ENCODE data around the gene TRIP11. TPM values are rescaled to one million over a fixed set of nuclear protein-coding genes. Genes with fewer than 3 reads are reported as not detected.
A peak's percentile ranks its signal among the peaks of the same experiment; 100 is the strongest.

The TRIP11 gene
- total and polyA plus RNA-seq, 2 experiments from 2014 or later: 24.9 to 52.2 TPM

DNA sequence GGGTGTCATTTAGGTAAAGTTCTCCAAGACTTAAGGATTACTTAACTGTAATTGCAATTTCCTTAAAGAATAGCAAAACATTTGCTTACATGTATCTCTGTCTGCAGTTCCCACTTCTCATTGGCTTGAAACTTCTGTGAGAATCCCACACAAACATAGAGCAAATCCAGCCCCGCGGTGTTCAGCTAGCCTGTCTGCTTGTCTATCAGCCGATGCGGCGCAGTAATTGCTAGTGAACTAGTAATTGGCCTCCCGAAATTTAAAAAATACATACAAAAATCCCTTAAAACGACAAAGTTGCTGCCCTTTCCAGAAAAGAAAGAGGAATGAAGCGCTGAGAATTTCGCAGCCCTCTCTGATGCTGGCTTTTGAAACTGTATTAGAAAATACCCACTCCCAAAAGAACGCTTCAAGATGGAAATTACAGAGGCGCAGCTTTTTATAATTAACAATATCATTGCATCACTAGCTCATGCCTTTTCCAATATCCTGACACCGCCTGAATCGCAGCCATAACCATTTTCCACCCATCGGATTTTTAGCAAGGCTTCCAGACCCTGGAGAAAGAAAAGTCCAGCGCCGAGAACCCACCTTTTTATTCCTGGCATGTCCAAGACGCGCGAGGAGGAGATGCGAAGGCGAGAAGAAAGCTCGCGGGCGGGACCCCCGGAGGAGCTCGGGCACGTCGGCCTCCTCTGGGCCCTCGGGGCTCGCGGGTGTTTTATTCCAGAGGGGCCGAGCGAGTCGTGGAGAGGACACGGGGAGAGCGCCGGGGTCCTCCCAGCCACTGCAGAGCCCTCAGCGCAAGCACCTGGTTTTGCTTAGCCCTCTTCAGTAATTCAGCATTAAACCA lies 93.0 kb downstream of the TRIP11 start:
- Histone ChIP-seq H3K36me3 (ENCODE audit: insufficient read depth) (no peaks in the 10 kb centered on the region), H4K20me1 (replicated peaks; ENCODE audit: insufficient read depth) (no peaks in the 10 kb centered on the region), H2AFZ (peak overlapping the region; percentile 99), H3K79me2 (replicated peaks; ENCODE audit: insufficient read depth) (no peaks in the 10 kb centered on the region), H3K27ac (ENCODE audit: low read depth) (no peak overlapping the region), H3K27me3 (ENCODE audit: insufficient read depth) (peaks cover 38% of the 10 kb centered on the region), H3K9me2 (ENCODE audit: insufficient read depth) (no peaks in the 10 kb centered on the region), H3K4me3 (peak overlapping the region; percentile 83), H3K4me2 (peak overlapping the region; percentile 92), H3K4me1 (ENCODE audit: insufficient read depth) (peaks cover 18% of the 10 kb centered on the region), H3F3A (replicated peaks; ENCODE audit: low read depth) (peaks cover 7% of the 10 kb centered on the region)
- H3K36me3 Mint-ChIP-seq (ENCODE audit: low read depth): no peaks in the 10 kb centered on the region
- peak overlapping the region; percentile 80 for H3K4me3 Mint-ChIP-seq
- ATAC-seq: no peak; the same call in 1 of the 3 replicates
- DNase-seq (ENCODE audit: low spot score): no peak
- peaks cover 25% of the 10 kb centered on the region for H3K27me3 Mint-ChIP-seq (ENCODE audit: insufficient read depth, low read depth, poor library complexity)
- TF ChIP-seq, protein P1, sequence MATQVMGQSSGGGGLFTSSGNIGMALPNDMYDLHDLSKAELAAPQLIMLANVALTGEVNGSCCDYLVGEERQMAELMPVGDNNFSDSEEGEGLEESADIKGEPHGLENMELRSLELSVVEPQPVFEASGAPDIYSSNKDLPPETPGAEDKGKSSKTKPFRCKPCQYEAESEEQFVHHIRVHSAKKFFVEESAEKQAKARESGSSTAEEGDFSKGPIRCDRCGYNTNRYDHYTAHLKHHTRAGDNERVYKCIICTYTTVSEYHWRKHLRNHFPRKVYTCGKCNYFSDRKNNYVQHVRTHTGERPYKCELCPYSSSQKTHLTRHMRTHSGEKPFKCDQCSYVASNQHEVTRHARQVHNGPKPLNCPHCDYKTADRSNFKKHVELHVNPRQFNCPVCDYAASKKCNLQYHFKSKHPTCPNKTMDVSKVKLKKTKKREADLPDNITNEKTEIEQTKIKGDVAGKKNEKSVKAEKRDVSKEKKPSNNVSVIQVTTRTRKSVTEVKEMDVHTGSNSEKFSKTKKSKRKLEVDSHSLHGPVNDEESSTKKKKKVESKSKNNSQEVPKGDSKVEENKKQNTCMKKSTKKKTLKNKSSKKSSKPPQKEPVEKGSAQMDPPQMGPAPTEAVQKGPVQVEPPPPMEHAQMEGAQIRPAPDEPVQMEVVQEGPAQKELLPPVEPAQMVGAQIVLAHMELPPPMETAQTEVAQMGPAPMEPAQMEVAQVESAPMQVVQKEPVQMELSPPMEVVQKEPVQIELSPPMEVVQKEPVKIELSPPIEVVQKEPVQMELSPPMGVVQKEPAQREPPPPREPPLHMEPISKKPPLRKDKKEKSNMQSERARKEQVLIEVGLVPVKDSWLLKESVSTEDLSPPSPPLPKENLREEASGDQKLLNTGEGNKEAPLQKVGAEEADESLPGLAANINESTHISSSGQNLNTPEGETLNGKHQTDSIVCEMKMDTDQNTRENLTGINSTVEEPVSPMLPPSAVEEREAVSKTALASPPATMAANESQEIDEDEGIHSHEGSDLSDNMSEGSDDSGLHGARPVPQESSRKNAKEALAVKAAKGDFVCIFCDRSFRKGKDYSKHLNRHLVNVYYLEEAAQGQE (IDR thresholded peaks at IDR 0.05; ENCODE audit: unreplicated experiment): no peak
- no peak for TF ChIP-seq EZH2 (IDR thresholded peaks at IDR 0.05; ENCODE audit: low read depth, unreplicated experiment)
- no peak for TF ChIP-seq POLR2AphosphoS5 (IDR thresholded peaks at IDR 0.05; ENCODE audit: low read depth)
- TF ChIP-seq, protein P2, sequence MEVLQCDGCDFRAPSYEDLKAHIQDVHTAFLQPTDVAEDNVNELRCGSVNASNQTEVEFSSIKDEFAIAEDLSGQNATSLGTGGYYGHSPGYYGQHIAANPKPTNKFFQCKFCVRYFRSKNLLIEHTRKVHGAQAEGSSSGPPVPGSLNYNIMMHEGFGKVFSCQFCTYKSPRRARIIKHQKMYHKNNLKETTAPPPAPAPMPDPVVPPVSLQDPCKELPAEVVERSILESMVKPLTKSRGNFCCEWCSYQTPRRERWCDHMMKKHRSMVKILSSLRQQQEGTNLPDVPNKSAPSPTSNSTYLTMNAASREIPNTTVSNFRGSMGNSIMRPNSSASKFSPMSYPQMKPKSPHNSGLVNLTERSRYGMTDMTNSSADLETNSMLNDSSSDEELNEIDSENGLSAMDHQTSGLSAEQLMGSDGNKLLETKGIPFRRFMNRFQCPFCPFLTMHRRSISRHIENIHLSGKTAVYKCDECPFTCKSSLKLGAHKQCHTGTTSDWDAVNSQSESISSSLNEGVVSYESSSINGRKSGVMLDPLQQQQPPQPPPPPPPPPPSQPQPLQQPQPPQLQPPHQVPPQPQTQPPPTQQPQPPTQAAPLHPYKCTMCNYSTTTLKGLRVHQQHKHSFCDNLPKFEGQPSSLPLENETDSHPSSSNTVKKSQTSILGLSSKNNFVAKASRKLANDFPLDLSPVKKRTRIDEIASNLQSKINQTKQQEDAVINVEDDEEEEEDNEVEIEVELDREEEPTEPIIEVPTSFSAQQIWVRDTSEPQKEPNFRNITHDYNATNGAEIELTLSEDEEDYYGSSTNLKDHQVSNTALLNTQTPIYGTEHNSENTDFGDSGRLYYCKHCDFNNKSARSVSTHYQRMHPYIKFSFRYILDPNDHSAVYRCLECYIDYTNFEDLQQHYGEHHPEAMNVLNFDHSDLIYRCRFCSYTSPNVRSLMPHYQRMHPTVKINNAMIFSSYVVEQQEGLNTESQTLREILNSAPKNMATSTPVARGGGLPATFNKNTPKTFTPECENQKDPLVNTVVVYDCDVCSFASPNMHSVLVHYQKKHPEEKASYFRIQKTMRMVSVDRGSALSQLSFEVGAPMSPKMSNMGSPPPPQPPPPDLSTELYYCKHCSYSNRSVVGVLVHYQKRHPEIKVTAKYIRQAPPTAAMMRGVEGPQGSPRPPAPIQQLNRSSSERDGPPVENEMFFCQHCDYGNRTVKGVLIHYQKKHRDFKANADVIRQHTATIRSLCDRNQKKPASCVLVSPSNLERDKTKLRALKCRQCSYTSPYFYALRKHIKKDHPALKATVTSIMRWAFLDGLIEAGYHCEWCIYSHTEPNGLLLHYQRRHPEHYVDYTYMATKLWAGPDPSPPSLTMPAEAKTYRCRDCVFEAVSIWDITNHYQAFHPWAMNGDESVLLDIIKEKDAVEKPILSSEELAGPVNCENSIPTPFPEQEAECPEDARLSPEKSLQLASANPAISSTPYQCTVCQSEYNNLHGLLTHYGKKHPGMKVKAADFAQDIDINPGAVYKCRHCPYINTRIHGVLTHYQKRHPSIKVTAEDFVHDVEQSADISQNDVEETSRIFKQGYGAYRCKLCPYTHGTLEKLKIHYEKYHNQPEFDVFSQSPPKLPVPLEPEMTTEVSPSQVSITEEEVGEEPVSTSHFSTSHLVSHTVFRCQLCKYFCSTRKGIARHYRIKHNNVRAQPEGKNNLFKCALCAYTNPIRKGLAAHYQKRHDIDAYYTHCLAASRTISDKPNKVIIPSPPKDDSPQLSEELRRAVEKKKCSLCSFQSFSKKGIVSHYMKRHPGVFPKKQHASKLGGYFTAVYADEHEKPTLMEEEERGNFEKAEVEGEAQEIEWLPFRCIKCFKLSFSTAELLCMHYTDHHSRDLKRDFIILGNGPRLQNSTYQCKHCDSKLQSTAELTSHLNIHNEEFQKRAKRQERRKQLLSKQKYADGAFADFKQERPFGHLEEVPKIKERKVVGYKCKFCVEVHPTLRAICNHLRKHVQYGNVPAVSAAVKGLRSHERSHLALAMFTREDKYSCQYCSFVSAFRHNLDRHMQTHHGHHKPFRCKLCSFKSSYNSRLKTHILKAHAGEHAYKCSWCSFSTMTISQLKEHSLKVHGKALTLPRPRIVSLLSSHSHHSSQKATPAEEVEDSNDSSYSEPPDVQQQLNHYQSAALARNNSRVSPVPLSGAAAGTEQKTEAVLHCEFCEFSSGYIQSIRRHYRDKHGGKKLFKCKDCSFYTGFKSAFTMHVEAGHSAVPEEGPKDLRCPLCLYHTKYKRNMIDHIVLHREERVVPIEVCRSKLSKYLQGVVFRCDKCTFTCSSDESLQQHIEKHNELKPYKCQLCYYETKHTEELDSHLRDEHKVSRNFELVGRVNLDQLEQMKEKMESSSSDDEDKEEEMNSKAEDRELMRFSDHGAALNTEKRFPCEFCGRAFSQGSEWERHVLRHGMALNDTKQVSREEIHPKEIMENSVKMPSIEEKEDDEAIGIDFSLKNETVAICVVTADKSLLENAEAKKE (CRISPR knock-in tag; IDR thresholded peaks at IDR 0.05): no peak
- no peak for TF ChIP-seq ZNF114 (CRISPR knock-in tag; IDR thresholded peaks at IDR 0.05)
- no peak for TF ChIP-seq STAT1 (IDR thresholded peaks at IDR 0.05; ENCODE audit: unreplicated experiment)
- no peak for TF ChIP-seq ZNF331 (CRISPR knock-in tag; IDR thresholded peaks at IDR 0.05; ENCODE audit: low read depth)
- no peak for TF ChIP-seq CREB1 (CRISPR knock-in tag; IDR thresholded peaks at IDR 0.05; ENCODE audit: low read depth)
- H3K4me1 Mint-ChIP-seq: peaks cover 18% of the 10 kb centered on the region
- no peaks in the 10 kb centered on the region for H3K9me3 Mint-ChIP-seq
- H3K27ac Mint-ChIP-seq: no peak overlapping the region

Data from GM23338 (cell line).